Trophoblast cell (in vitro differentiated cells and primary cell): ENCODE data around the gene RAD51AP1.
A peak's percentile ranks its signal among the peaks of the same experiment; 100 is the strongest.

Experiments
- DNase-seq, 2 donors: peaks; one replicate each; pipeline ENCODE4 v3.0.0-alpha.2; 2016
- H2AFZ ChIP-seq: 2 replicates; pipeline ENCODE4 v1.6.1; 2013; ENCODE audit warnings: low read length, moderate library complexity, mild to moderate bottlenecking; ENCODE audit not compliant: insufficient read depth, poor library complexity
- H2AK5ac ChIP-seq: 2 replicates; pipeline ENCODE4 v1.6.1; 2013; ENCODE audit warnings: mild to moderate bottlenecking, low read length
- H2BK120ac ChIP-seq: 2 replicates; pipeline ENCODE4 v1.6.1; 2013; ENCODE audit warnings: low read length, mild to moderate bottlenecking, moderate library complexity; ENCODE audit not compliant: insufficient read depth, poor library complexity
- H2BK12ac ChIP-seq: 2 replicates; pipeline ENCODE4 v1.6.1; 2013; ENCODE audit warnings: mild to moderate bottlenecking, low read length, moderate library complexity
- H2BK5ac ChIP-seq: 2 replicates; pipeline ENCODE4 v1.6.1; 2013; ENCODE audit warnings: low read length, low read depth, moderate library complexity, mild to moderate bottlenecking; ENCODE audit not compliant: poor library complexity
- H3K14ac ChIP-seq: 2 replicates; pipeline ENCODE4 v1.6.1; 2013; ENCODE audit warnings: mild to moderate bottlenecking, low read length
- H3K18ac ChIP-seq: 2 replicates; pipeline ENCODE4 v1.6.1; 2013; ENCODE audit warnings: mild to moderate bottlenecking, low read length
- H3K23ac ChIP-seq: 2 replicates; pipeline ENCODE4 v1.6.1; 2013; ENCODE audit warnings: low read length
- H3K27ac ChIP-seq: 2 replicates; pipeline ENCODE4 v1.5.1; 2013; ENCODE audit warnings: low read depth, mild to moderate bottlenecking, inconsistent platforms, low read length, moderate library complexity
- H3K27me3 ChIP-seq: 2 replicates; pipeline ENCODE4 v1.6.1; 2013; ENCODE audit warnings: inconsistent platforms, mild to moderate bottlenecking, low read length, moderate library complexity; ENCODE audit not compliant: insufficient read depth
- H3K36me3 ChIP-seq, 2 experiments: 1 replicate in 1 of 2; 2 replicates in 1 of 2; pipeline ENCODE4 v1.6.1; 2013; ENCODE audit warnings: low read length in 2 of 2, mild to moderate bottlenecking in 2 of 2, moderate library complexity in 1 of 2; ENCODE audit not compliant: insufficient read depth in 2 of 2, control insufficient read depth in 1 of 2
- H3K4ac ChIP-seq: 2 replicates; pipeline ENCODE4 v1.6.1; 2013; ENCODE audit warnings: low read depth, mild to moderate bottlenecking, low read length, moderate library complexity
- H3K4me1 ChIP-seq, 2 experiments: 1 replicate in 1 of 2; 2 replicates in 1 of 2; pipeline ENCODE4 v1.6.1; 2013; ENCODE audit warnings: low read length in 2 of 2, mild to moderate bottlenecking in 2 of 2, moderate library complexity in 1 of 2; ENCODE audit not compliant: insufficient read depth in 2 of 2, control insufficient read depth in 1 of 2
- H3K4me2 ChIP-seq: 2 replicates; pipeline ENCODE4 v1.6.1; 2013; ENCODE audit warnings: inconsistent platforms, mild to moderate bottlenecking, low read length, moderate library complexity
- H3K4me3 ChIP-seq: 2 replicates; pipeline ENCODE4 v1.5.1; 2013; ENCODE audit warnings: mild to moderate bottlenecking, low read depth, low read length, inconsistent platforms
- H3K79me1 ChIP-seq: one replicate; pipeline ENCODE4 v1.6.1; 2013; ENCODE audit warnings: low read length
- H3K79me2 ChIP-seq: 2 replicates; pipeline ENCODE4 v1.6.1; 2013; ENCODE audit warnings: low read length, mild to moderate bottlenecking; ENCODE audit not compliant: control insufficient read depth, insufficient read depth, poor library complexity
- H3K9ac ChIP-seq: 2 replicates; pipeline ENCODE4 v1.6.1; 2013; ENCODE audit warnings: mild to moderate bottlenecking, low read length
- H3K9me3 ChIP-seq: 2 replicates; pipeline ENCODE4 v1.6.1; 2013; ENCODE audit warnings: low read depth, mild to moderate bottlenecking, control low read depth, inconsistent platforms, low read length; ENCODE audit not compliant: insufficient read depth
- H4K12ac ChIP-seq: 2 replicates; pipeline ENCODE4 v1.6.1; 2013; ENCODE audit warnings: low read depth, mild to moderate bottlenecking, low read length, moderate library complexity
- H4K8ac ChIP-seq: 2 replicates; pipeline ENCODE4 v1.6.1; 2013; ENCODE audit warnings: low read depth, mild to moderate bottlenecking, low read length, moderate library complexity
- H4K91ac ChIP-seq: one replicate; pipeline ENCODE4 v1.6.1; 2013; ENCODE audit warnings: low read depth, mild to moderate bottlenecking, low read length, moderate library complexity
- WGBS: extraction: QIAGEN DNeasy Blood & Tissue Kit; methylation state at CpG from one replicate; pipeline ENCODE4 v1.1.7; 2013; ENCODE audit warnings: missing lambda C conversion rate; ENCODE audit not compliant: insufficient read length, insufficient coverage; ENCODE audit errors: extremely low coverage; 5-methylcytosine and 5-hydroxymethylcytosine counted together

The RAD51AP1 gene

GRCh38 chr12:4535871-4536270 is 2.8 kb upstream of the RAD51AP1 start:
- H2BK5ac ChIP-seq, result no peak overlapping the region
- no peak overlapping the region for H3K4me3 ChIP-seq
- H3K4me1 ChIP-seq, result no peaks in the 10 kb centered on the region
- no peak overlapping the region for H3K4ac ChIP-seq
- no peak overlapping the region for H2AK5ac ChIP-seq
- no peak overlapping the region for H4K12ac ChIP-seq
- DNase-seq, result no peak
- no peak overlapping the region for H2BK120ac ChIP-seq
- no peak overlapping the region for H3K9ac ChIP-seq
- H3K79me2 ChIP-seq, result no peaks in the 10 kb centered on the region
- no peaks in the 10 kb centered on the region for H3K9me3 ChIP-seq
- no peak overlapping the region for H3K18ac ChIP-seq
- H4K91ac ChIP-seq, result no peak overlapping the region
- no peaks in the 10 kb centered on the region for H3K27me3 ChIP-seq
- H3K79me1 ChIP-seq, result no peaks in the 10 kb centered on the region
- H3K27ac ChIP-seq, result no peak overlapping the region
- no peak overlapping the region for H4K8ac ChIP-seq
- no CpG with 5 or more reads among the region's 2 CpGs for WGBS
- no peak overlapping the region for H3K14ac ChIP-seq
- H3K23ac ChIP-seq, result no peak overlapping the region
- no peak overlapping the region for H2AFZ ChIP-seq
- H3K4me2 ChIP-seq, result no peak overlapping the region
- H3K36me3 ChIP-seq, result peaks cover 3 to 10% of the 10 kb centered on the region in 2 experiments
- H2BK12ac ChIP-seq, result no peak overlapping the region

DNA sequence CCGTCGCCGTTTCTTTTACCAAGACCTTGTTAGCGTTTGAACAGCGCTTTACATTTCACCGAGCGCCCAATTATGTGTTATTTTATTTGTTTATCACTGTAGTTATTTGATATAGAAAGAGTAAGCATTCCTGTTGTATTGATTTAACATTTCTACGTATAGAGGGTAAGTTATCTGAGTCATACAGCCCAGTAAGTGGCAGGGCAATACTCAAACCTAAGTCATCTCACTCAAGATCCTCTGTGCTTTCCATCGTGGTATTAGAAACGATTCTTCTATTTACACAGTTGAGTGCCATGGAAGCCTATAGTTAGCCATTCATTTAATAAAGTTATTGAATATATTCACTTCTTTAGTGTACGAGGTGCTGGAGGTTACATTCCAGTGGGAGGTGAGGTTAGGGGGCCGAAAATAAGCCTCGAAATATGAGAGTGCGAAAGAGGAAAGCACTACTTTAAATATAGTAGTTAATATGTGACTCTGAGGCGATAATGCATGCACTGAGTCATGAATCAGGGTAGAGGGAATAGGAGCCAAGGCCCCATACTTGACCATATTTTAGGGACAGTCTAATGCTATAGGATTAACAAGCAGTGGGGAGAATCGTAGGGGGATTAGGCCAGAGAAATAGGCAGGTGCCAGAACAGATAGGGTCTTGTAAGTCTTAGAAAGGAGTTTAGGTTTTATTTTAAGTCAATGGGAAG is 629 bp downstream of the RAD51AP1 start:
- peak overlapping the region; percentile 47 for H4K8ac ChIP-seq
- no CpG with 5 or more reads among the region's 16 CpGs for WGBS
- peak overlapping the region; percentile 58 for H4K12ac ChIP-seq
- H2BK120ac ChIP-seq, result no peak overlapping the region
- peak overlapping the region; percentile 77 for H3K4ac ChIP-seq
- H2BK5ac ChIP-seq, result no peak overlapping the region
- peak overlapping the region; percentile 12 for H3K18ac ChIP-seq
- peak overlapping the region; percentile 7 for H3K14ac ChIP-seq
- peak overlapping the region; percentile 94 for H3K9ac ChIP-seq
- H3K79me2 ChIP-seq, result no peaks in the 10 kb centered on the region
- no peak overlapping the region for H2BK12ac ChIP-seq
- H3K36me3 ChIP-seq, result peaks cover 2 to 5% of the 10 kb centered on the region in 2 experiments
- no peaks in the 10 kb centered on the region for H3K4me1 ChIP-seq
- H3K27ac ChIP-seq, result no peak overlapping the region
- DNase-seq, result no peak
- no peaks in the 10 kb centered on the region for H3K9me3 ChIP-seq
- H2AFZ ChIP-seq, result peak overlapping the region; percentile 82
- no peak overlapping the region for H2AK5ac ChIP-seq
- no peak overlapping the region for H4K91ac ChIP-seq
- no peaks in the 10 kb centered on the region for H3K27me3 ChIP-seq
- H3K4me2 ChIP-seq, result peak overlapping the region; percentile 83
- H3K23ac ChIP-seq, result no peak overlapping the region
- H3K79me1 ChIP-seq, result no peaks in the 10 kb centered on the region
- H3K4me3 ChIP-seq, result peak overlapping the region; percentile 91

DNA sequence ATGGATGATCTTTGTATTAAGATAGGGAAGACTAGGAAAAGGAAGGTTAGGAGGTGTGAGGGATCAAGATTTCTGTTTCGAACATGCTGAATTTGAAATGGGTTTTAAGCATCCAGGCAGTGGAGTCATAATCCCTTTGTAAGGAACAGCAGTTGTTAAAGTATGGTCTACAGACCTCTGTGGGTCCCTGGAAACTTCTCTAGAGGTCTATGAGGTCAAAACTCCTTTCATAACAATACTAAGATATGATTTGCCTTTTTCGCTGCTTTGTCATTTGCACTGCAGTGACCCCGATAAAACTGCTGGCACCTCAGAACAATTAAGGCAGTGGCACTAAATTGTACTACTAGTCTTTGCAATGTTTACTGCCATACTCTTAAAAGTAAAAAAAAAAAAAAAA is 1.5 kb downstream of the RAD51AP1 start:
- Histone ChIP-seq H3K23ac (no peak overlapping the region), H3K79me1 (no peaks in the 10 kb centered on the region), H2AFZ (no peak overlapping the region), H3K27me3 (no peaks in the 10 kb centered on the region), H3K4me1 (no peaks in the 10 kb centered on the region), H3K79me2 (no peaks in the 10 kb centered on the region), H4K91ac (no peak overlapping the region), H3K18ac (no peak overlapping the region), H2BK5ac (no peak overlapping the region), H3K27ac (no peak overlapping the region), H3K9ac (no peak overlapping the region), H2BK12ac (no peak overlapping the region), H3K9me3 (no peaks in the 10 kb centered on the region), H3K4me2 (no peak overlapping the region), H3K14ac (no peak overlapping the region), H4K8ac (no peak overlapping the region), H4K12ac (no peak overlapping the region), H3K4me3 (no peak overlapping the region), H3K4ac (no peak overlapping the region), H3K36me3 (peaks cover 0 to 3% of the 10 kb centered on the region in 2 experiments), H2BK120ac (no peak overlapping the region), H2AK5ac (no peak overlapping the region)
- WGBS, result no CpG with 5 or more reads among the region's 3 CpGs
- DNase-seq, result no peak

- no peak overlapping the region for H3K18ac ChIP-seq
- no peak overlapping the region for H3K14ac ChIP-seq
- H4K91ac ChIP-seq, result no peak overlapping the region
- H3K9ac ChIP-seq, result no peak overlapping the region
- no peak overlapping the region for H3K4ac ChIP-seq
- H2BK12ac ChIP-seq, result no peak overlapping the region
- no peak overlapping the region for H2AK5ac ChIP-seq
- no peak overlapping the region for H3K4me2 ChIP-seq
- H3K23ac ChIP-seq, result no peak overlapping the region
- no peak for DNase-seq
- no peak overlapping the region for H3K27ac ChIP-seq
- H4K8ac ChIP-seq, result no peak overlapping the region
- H3K36me3 ChIP-seq, result peaks cover 0 to 3% of the 10 kb centered on the region in 2 experiments
- H4K12ac ChIP-seq, result no peak overlapping the region
- H2BK120ac ChIP-seq, result no peak overlapping the region
- no peak overlapping the region for H3K4me3 ChIP-seq
- no peaks in the 10 kb centered on the region for H3K9me3 ChIP-seq
- no peaks in the 10 kb centered on the region for H3K27me3 ChIP-seq
- H2AFZ ChIP-seq, result no peak overlapping the region
- H3K79me2 ChIP-seq, result no peaks in the 10 kb centered on the region
- no peak overlapping the region for H2BK5ac ChIP-seq
- no CpG with 5 or more reads among the region's 2 CpGs for WGBS
- no peaks in the 10 kb centered on the region for H3K79me1 ChIP-seq
- no peaks in the 10 kb centered on the region for H3K4me1 ChIP-seq
Observed at GRCh38 chr12:4540638-4541037, 1.9 kb downstream of the RAD51AP1 start.
